ACC112 (cell line): ENCODE measurements around the gene RALGAPA2.

Experiments
- H2AFZ ChIP-seq: fragments of 200-600 bp; sonication (generic); one replicate; pipeline ENCODE4 v1.6.0; 2017; ENCODE audit warnings: antibody characterized with exemption, low read length; ENCODE audit not compliant: unreplicated experiment
- H3K27ac ChIP-seq: fragments of 200-600 bp; sonication (generic); 2 replicates; pipeline ENCODE4 v1.5.1; 2014; ENCODE audit warnings: low read depth, mild to moderate bottlenecking, antibody characterized with exemption, low read length, moderate library complexity
- H3K27me3 ChIP-seq: fragments of 200-600 bp; sonication (generic); 2 replicates; pipeline ENCODE4 v1.6.1; 2014; ENCODE audit warnings: mild to moderate bottlenecking, antibody characterized with exemption, low read length, moderate library complexity, mixed read lengths; ENCODE audit not compliant: insufficient read depth
- H3K36me3 ChIP-seq: fragments of 200-600 bp; sonication (generic); 2 replicates; pipeline ENCODE4 v1.6.1; 2016; ENCODE audit warnings: mild to moderate bottlenecking, antibody characterized with exemption, low read length, moderate library complexity, mixed read lengths; ENCODE audit not compliant: insufficient read depth
- H3K4me1 ChIP-seq: fragments of 200-600 bp; sonication (generic); one replicate; pipeline ENCODE4 v1.6.1; 2016; ENCODE audit warnings: low read length, mixed read lengths; ENCODE audit not compliant: insufficient read depth, unreplicated experiment, control insufficient read depth
- H3K4me3 ChIP-seq: fragments of 200-600 bp; sonication (generic); 2 replicates; pipeline ENCODE4 v1.5.1; 2014; ENCODE audit warnings: mild to moderate bottlenecking, low read depth, low read length
- H3K79me2 ChIP-seq: fragments of 200-600 bp; sonication (generic); one replicate; pipeline ENCODE4 v1.6.0; 2016; ENCODE audit warnings: low read length; ENCODE audit not compliant: control insufficient read depth, unreplicated experiment, insufficient read depth

Gene RALGAPA2

DNA sequence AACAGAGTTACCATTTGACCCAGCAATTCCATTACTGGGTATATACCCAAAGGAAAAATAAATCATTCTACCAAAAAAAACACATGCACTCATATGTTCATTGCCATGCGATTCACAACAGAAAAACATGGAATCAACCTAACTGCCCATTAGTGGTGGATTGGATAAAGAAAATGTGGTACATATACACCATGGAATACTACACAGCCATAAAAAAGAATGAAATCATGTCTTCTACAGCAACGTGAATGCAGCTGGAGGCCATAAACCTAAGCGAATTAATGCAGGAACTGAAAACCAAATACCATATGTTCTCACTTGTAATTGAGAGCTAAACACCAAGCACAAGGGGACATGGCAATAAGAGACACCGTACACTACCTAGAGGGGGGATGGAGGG is 12.5 kb downstream of the RALGAPA2 start:
- Histone ChIP-seq H3K27me3 (no peaks in the 10 kb centered on the region), H3K4me1 (peaks cover 12% of the 10 kb centered on the region), H3K36me3 (no peaks in the 10 kb centered on the region), H3K79me2 (no peaks in the 10 kb centered on the region), H2AFZ (no peak overlapping the region), H3K27ac (no peak overlapping the region), H3K4me3 (no peak overlapping the region)

DNA sequence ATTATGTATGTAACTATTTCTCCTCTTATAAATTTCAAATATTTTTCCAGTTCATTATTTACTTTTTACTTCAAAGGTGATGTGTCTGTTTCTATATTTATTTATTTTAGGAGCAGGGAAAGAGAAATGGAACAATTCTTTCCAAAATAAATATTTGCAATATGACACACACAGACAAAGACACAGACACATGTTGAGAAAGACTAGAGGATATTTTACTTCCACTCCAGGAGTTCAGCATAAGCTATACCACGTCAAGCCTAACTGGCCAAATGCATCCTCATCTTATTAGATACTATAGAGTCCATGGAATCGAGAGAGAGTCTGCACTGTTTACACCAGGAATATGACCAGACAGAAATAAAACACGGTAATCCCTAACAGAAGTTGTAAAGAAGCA is 13.3 kb downstream of the RALGAPA2 start:
- H3K36me3 ChIP-seq = no peaks in the 10 kb centered on the region
- no peak overlapping the region for H3K27ac ChIP-seq
- no peaks in the 10 kb centered on the region for H3K79me2 ChIP-seq
- no peak overlapping the region for H2AFZ ChIP-seq
- H3K4me1 ChIP-seq = peaks cover 12% of the 10 kb centered on the region
- no peak overlapping the region for H3K4me3 ChIP-seq
- H3K27me3 ChIP-seq = no peaks in the 10 kb centered on the region

DNA sequence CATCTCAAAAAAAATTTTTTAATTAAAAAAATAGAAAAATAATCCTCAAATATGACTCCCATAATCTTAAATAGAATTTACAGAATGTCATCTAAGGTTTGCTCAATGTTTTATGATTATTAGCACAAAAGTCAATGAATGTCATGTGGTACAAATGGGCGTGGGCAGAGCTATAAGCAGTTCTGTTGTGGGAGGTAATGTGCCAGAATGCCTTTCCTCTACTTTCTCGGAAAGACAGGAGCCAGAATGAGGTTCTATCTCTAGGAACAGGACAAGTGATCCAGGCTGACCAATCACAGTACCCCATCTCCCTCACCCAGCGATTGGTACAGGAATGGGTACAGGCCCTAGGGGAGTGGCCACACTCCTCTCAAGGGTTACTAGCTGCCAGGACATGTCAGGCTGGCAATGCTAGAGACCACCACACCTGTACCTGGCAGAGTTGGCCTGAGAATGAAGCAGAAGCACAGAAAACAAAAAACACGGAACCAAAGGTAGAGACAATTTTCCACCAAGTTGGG is 15.1 kb downstream of the RALGAPA2 start:
- H2AFZ ChIP-seq = no peak overlapping the region
- H3K36me3 ChIP-seq = no peaks in the 10 kb centered on the region
- H3K27ac ChIP-seq = no peak overlapping the region
- H3K4me1 ChIP-seq = peaks cover 12% of the 10 kb centered on the region
- no peaks in the 10 kb centered on the region for H3K27me3 ChIP-seq
- H3K4me3 ChIP-seq = no peak overlapping the region
- H3K79me2 ChIP-seq = no peaks in the 10 kb centered on the region

- Histone ChIP-seq H3K4me3 (no peak overlapping the region), H2AFZ (no peak overlapping the region), H3K36me3 (no peaks in the 10 kb centered on the region), H3K27me3 (no peaks in the 10 kb centered on the region), H3K79me2 (no peaks in the 10 kb centered on the region), H3K27ac (no peak overlapping the region), H3K4me1 (peaks cover 12% of the 10 kb centered on the region)
These were observed 17.1 kb downstream of the RALGAPA2 start for GRCh38 chr20:20695250-20695816.

DNA sequence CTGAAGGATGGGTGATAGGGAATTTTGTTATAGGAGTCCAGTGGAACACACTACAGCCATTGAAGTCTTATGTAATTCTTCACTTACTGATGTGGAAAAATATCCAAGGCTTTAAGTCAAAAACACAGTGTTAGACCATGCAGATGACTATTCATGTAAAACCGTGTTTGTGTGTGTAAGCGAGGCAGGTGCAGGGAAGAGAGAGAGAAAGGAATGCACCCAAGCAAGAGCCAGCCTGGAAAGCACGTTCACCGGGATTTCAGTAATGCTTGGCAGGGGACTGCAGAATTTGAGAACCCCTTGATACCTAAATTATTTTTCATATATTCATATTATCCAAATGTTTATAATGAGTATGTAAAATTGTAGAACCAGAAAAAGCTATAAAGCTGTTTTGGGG is 17.9 kb downstream of the RALGAPA2 start:
- H3K36me3 ChIP-seq = no peaks in the 10 kb centered on the region

GRCh38 chr20:20692587-20692986 is 19.9 kb downstream of the RALGAPA2 start:
- Histone ChIP-seq H3K4me1 (peaks cover 6% of the 10 kb centered on the region), H3K27me3 (no peaks in the 10 kb centered on the region), H2AFZ (no peak overlapping the region), H3K4me3 (no peak overlapping the region), H3K79me2 (no peaks in the 10 kb centered on the region), H3K36me3 (no peaks in the 10 kb centered on the region), H3K27ac (no peak overlapping the region)

More for the DNA sequence above, 17.9 kb downstream of the RALGAPA2 start:
- Histone ChIP-seq H2AFZ (no peak overlapping the region), H3K27ac (no peak overlapping the region), H3K4me1 (peaks cover 11% of the 10 kb centered on the region), H3K4me3 (no peak overlapping the region), H3K27me3 (no peaks in the 10 kb centered on the region), H3K79me2 (no peaks in the 10 kb centered on the region)

DNA sequence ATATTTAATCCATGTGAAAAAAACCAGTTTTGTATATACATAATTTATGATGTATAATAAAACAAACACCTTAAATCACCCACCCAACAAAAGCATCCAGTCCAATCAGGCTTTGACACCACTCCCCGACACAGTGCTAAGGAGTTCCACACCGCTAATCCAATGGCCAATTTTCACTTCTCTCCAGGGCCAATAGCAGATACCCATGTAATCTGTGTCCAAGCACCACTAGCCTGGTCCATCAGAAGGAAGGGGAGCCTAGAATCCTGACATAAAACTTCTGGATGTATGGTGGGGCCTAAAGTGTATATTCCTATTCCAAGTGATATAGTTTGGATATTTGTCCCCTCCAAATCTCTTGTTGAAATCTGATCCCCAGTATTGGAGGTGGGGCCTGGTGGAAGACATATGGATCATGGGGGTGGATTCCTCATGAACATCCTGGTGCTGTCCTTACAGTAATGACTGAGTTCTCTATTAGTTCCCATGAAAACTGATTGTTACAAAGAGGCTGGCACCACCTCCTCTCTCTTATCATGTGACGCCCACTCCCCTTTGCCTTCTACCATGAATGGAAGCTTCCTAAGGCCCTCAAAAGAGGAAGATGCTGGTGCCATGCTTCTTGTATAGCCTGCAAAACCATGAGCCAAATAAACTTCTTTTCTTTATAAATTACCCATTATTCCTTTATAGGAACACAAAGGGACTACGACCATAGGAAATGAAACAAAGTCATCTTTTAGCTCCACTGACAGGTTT is 20.8 kb downstream of the RALGAPA2 start:
- Histone ChIP-seq H3K79me2 (no peaks in the 10 kb centered on the region), H3K27ac (no peak overlapping the region), H3K4me3 (no peak overlapping the region), H2AFZ (no peak overlapping the region), H3K4me1 (peaks cover 6% of the 10 kb centered on the region), H3K36me3 (no peaks in the 10 kb centered on the region), H3K27me3 (no peaks in the 10 kb centered on the region)

- H3K36me3 ChIP-seq = no peaks in the 10 kb centered on the region
These were observed 21.6 kb downstream of the RALGAPA2 start for GRCh38 chr20:20690676-20691476.

GRCh38 chr20:20687319-20687718 is 25.1 kb downstream of the RALGAPA2 start:
- Histone ChIP-seq H3K79me2 (no peaks in the 10 kb centered on the region), H3K4me1 (no peaks in the 10 kb centered on the region), H2AFZ (no peak overlapping the region), H3K36me3 (no peaks in the 10 kb centered on the region), H3K27ac (no peak overlapping the region), H3K4me3 (no peak overlapping the region), H3K27me3 (no peaks in the 10 kb centered on the region)

More at GRCh38 chr20:20690676-20691476, 21.6 kb downstream of the RALGAPA2 start:
- H3K4me3 ChIP-seq = no peak overlapping the region
- no peak overlapping the region for H2AFZ ChIP-seq
- no peaks in the 10 kb centered on the region for H3K79me2 ChIP-seq
- no peaks in the 10 kb centered on the region for H3K4me1 ChIP-seq
- H3K27ac ChIP-seq = no peak overlapping the region
- no peaks in the 10 kb centered on the region for H3K27me3 ChIP-seq

DNA sequence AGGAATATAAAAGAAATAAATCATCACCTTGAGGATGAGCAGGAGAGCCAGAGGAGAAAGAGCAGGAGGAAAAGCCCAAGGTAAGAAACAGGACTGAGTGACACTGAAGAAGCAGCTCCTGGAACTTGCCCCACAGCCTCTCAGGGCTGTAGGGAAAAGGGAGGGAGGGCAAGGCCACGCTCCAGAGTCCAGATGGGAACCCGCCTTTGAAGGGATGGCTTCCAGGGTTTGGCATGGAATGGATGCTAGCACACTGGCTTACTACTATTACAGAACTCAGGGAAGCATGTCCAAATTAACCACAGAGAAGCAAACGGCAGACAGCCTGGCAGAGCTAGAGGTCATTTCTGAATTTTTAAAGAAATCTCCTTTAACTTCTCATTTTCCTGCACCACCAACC is 26.8 kb downstream of the RALGAPA2 start:
- Histone ChIP-seq H3K27ac (no peak overlapping the region), H3K27me3 (no peaks in the 10 kb centered on the region), H3K36me3 (no peaks in the 10 kb centered on the region), H3K4me1 (no peaks in the 10 kb centered on the region), H2AFZ (no peak overlapping the region), H3K79me2 (no peaks in the 10 kb centered on the region), H3K4me3 (no peak overlapping the region)
